ENCODE measurements around the gene TNFSF8. TPM values are rescaled to one million over a fixed set of nuclear protein-coding genes. Genes with fewer than 3 reads are reported as not detected.

TNFSF8 gene
- total and polyA plus RNA-seq, 7 donors, result 0.07 to 1.6 (median 0.45) TPM

- TF ChIP-seq CTCF (IDR thresholded peaks at IDR 0.05), result no peak
- no peak for ATAC-seq
- 97 to 99% (median 98%) methylated on average over 2 of the region's 2 CpGs for WGBS, 3 donors
- Histone ChIP-seq H3K27ac (no peak overlapping the region), H3K27me3 (ENCODE audit: insufficient read depth in 3 of 3, low read length in 2 of 3) (no peaks in the 10 kb centered on the region), H3K9me3 (no peaks in the 10 kb centered on the region), H3K36me3 (ENCODE audit: insufficient read depth in 1 of 2, low read depth in 1 of 2) (no peaks in the 10 kb centered on the region), H3K4me3 (no peak overlapping the region), H3K4me1 (no peaks in the 10 kb centered on the region)
- no peak for DNase-seq
- intact Hi-C loops (cut with DNase I), result no loop called here
These were observed 42.4 kb downstream of the TNFSF8 start for GRCh38 chr9:114887963-114888362.

- no peaks in the 10 kb centered on the region for H3K4me1 ChIP-seq
- no peak overlapping the region for H3K4me3 ChIP-seq
- intact Hi-C loops (cut with DNase I), result no loop called here
- no peaks in the 10 kb centered on the region for H3K36me3 ChIP-seq (ENCODE audit: insufficient read depth in 1 of 2, low read depth in 1 of 2)
- DNase-seq (no peak), ATAC-seq (no peak)
- TF ChIP-seq CTCF (IDR thresholded peaks at IDR 0.05), result no peak
- H3K9me3 ChIP-seq, result no peaks in the 10 kb centered on the region
- H3K27me3 ChIP-seq (ENCODE audit: insufficient read depth in 3 of 3, low read length in 2 of 3), result no peaks in the 10 kb centered on the region
- H3K27ac ChIP-seq, result no peak overlapping the region
- WGBS, 3 donors, result 76 to 80% (median 80%) methylated on average over 8 of the region's 8 CpGs
These were observed 45.5 kb downstream of the TNFSF8 start for GRCh38 chr9:114884787-114885452.

GRCh38 chr9:114883709-114884108 is 46.7 kb downstream of the TNFSF8 start:
- ATAC-seq (no peak), DNase-seq (no peak)
- H3K27me3 ChIP-seq (ENCODE audit: insufficient read depth in 3 of 3, low read length in 2 of 3), result no peaks in the 10 kb centered on the region
- no peak overlapping the region for H3K4me3 ChIP-seq
- 45 to 64% (median 63%) methylated on average over 1 of the region's 1 CpG for WGBS, 3 donors
- no peaks in the 10 kb centered on the region for H3K36me3 ChIP-seq (ENCODE audit: insufficient read depth in 1 of 2, low read depth in 1 of 2)
- no peak for TF ChIP-seq CTCF (IDR thresholded peaks at IDR 0.05)
- intact Hi-C loops (cut with DNase I), result no loop called here
- H3K9me3 ChIP-seq, result no peaks in the 10 kb centered on the region
- no peak overlapping the region for H3K27ac ChIP-seq
- H3K4me1 ChIP-seq, result no peaks in the 10 kb centered on the region

GRCh38 chr9:114880291-114880745 is 50.1 kb downstream of the TNFSF8 start:
- ATAC-seq (no peak), DNase-seq (no peak)
- intact Hi-C loops (cut with DNase I), result no loop called here
- no peaks in the 10 kb centered on the region for H3K9me3 ChIP-seq
- no peak overlapping the region for H3K27ac ChIP-seq
- no peak overlapping the region for H3K4me3 ChIP-seq
- WGBS, 3 donors, result 47 to 77% (median 62%) methylated on average over 1 of the region's 1 CpG
- H3K27me3 ChIP-seq (ENCODE audit: insufficient read depth in 3 of 3, low read length in 2 of 3), result no peaks in the 10 kb centered on the region
- H3K4me1 ChIP-seq, result no peaks in the 10 kb centered on the region
- H3K36me3 ChIP-seq (ENCODE audit: insufficient read depth in 1 of 2, low read depth in 1 of 2), result no peaks in the 10 kb centered on the region
- no peak for TF ChIP-seq CTCF (IDR thresholded peaks at IDR 0.05)

Measured in psoas muscle (tissue), 8 donors.